ENCODE results near the gene UNC13B. TPM values are rescaled to one million over a fixed set of nuclear protein-coding genes. Genes with fewer than 3 reads are reported as not detected.
"Not testable (repeated sequence)": the region's sequence is repeated elsewhere in the genome, so short reads cannot be mapped to it uniquely, and the experiment has no call there.

The UNC13B gene
- total RNA-seq, 2 experiments from 2014 or later: 0.64 to 1.1 TPM

DNA sequence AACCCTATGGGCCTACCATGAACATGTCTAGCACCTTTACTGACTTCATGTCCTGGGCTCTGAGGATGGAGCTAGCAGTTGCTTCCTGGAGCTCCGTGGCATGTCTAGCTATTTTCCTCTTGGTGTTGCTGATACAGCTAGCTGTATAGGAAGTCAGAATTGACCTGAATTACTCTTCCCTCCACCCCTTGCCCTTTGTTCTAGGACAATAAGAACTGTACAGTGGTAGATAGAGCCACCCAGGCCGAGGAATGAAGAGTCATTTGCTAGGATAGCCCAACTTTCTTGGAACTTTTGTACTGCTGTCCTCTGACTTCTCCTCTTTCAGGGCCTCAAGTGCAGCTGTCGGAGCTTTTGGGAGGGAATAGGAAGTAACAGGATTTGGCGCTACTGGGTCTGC is 218.2 kb downstream of the UNC13B start:
- H3K4me1 Mint-ChIP-seq: no peaks in the 10 kb centered on the region
- no peaks in the 10 kb centered on the region for H3K9me3 Mint-ChIP-seq
- no peak overlapping the region for H3K27ac Mint-ChIP-seq
- no peak for ATAC-seq (ENCODE audit: low read depth)
- no peaks in the 10 kb centered on the region for H3K36me3 Mint-ChIP-seq
- no peak for DNase-seq
- no peak overlapping the region for H3K4me3 Mint-ChIP-seq
- no peaks in the 10 kb centered on the region for H3K27me3 Mint-ChIP-seq
- POLR2A ChIA-PET: no interaction called here

DNA sequence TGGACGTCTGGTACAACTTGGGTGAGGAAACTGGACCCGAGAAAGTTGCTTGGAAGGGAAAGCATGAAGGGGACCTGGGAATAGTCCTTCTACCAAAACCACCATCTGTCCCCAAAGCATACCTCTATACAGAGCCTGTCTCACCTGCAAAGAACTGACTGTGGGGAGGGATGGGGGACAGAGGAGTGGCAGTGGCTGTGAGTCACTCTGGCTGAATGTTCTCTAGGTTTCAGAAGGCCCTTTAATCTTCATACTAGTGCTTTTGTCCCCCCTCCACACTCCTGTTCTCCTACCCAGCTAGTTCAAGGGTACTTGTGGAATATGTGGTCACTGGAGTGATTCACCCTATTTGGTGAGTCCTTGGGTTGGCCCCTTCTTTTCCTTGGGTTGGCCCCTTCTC is 218.8 kb downstream of the UNC13B start:
- H3K9me3 Mint-ChIP-seq: no peaks in the 10 kb centered on the region
- H3K4me3 Mint-ChIP-seq: no peak overlapping the region
- no peak overlapping the region for H3K27ac Mint-ChIP-seq
- no peak for DNase-seq
- no peaks in the 10 kb centered on the region for H3K4me1 Mint-ChIP-seq
- H3K36me3 Mint-ChIP-seq: no peaks in the 10 kb centered on the region
- no peaks in the 10 kb centered on the region for H3K27me3 Mint-ChIP-seq
- POLR2A ChIA-PET: no interaction called here
- ATAC-seq (ENCODE audit: low read depth): no peak

DNA sequence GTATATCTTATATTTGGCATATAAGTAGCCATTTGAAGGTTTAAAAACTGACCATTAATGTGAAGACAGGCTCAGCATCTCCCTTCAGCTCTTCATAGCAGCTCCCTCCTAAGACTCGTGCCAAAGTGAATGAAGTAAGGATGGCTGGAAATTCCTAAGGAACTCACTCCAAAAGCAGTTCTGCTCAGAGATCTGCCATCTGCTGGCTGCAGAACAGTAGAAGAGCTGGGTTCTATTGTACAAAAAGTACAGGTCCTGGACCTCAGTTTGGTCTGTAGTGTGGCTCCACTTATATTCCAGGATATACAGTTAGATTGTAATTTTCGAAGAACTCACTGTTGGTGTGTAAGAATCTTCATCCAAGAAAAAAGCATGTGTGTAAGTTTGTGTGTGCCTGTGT is 223.2 kb downstream of the UNC13B start:
- POLR2A ChIA-PET: no interaction called here
- Mint-ChIP-seq H3K9me3 (no peaks in the 10 kb centered on the region), H3K27me3 (no peaks in the 10 kb centered on the region), H3K4me3 (no peak overlapping the region), H3K27ac (no peak overlapping the region), H3K4me1 (no peaks in the 10 kb centered on the region), H3K36me3 (no peaks in the 10 kb centered on the region)
- ATAC-seq (ENCODE audit: low read depth) (no peak), DNase-seq (no peak)

DNA sequence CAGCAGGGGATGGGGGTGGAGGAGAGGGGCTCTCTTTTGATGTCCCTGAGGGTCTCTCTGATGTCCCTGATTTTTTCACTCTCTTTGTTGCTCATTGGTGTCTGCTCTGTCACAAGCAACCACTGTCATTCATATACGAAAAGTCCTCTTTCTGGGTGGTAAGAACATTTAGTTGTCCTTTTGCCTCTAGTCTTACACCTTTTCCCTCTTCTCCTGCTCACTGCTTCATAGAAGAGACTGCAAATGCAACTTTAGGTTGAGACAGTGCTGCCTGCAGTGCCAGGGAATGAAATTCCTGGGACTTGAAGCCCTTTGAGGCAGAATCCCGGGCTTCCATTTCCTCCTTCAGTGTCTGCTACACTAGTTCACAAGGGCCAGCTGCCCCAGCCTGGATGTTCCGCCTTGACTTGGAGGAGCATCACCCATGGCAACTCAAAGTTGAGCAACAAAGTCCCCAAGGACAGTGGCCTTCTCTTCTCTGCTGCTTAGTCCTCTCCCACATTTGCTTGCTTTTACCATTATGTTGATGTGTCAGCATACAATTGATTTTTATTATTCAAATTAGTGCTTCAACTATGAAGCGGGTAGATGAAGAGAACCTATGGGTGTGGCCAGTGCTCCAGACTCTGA is 233.4 kb downstream of the UNC13B start:
- no peak for DNase-seq
- Mint-ChIP-seq H3K4me3 (no peak overlapping the region), H3K27me3 (no peaks in the 10 kb centered on the region), H3K27ac (no peak overlapping the region), H3K36me3 (no peaks in the 10 kb centered on the region), H3K9me3 (no peaks in the 10 kb centered on the region), H3K4me1 (peaks cover 2% of the 10 kb centered on the region)
- ATAC-seq (ENCODE audit: low read depth): no peak
- POLR2A ChIA-PET: no interaction called here

DNA sequence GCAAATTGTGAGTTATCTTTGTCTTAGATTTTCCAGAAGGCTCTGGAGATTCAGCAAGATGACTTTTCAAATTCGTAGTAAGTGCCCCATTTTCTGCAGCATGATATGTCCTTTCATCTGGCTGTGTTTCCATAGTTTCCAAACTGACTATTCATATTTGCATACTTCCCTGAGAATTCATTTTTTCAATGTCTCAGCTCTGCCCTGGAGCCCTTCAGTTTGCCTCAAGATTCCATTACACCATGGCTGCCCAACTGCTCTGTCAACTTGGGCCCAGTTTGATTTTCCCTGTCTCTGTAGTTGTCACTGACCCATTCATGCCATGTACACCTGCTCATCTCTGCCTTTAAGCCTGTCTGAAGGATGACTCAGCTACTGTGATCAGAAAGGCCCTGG is 233.9 kb downstream of the UNC13B start:
- DNase-seq: no peak
- Mint-ChIP-seq H3K4me3 (no peak overlapping the region), H3K4me1 (peaks cover 2% of the 10 kb centered on the region), H3K27me3 (no peaks in the 10 kb centered on the region), H3K36me3 (no peaks in the 10 kb centered on the region), H3K27ac (no peak overlapping the region), H3K9me3 (no peaks in the 10 kb centered on the region)
- POLR2A ChIA-PET: no interaction called here
- no peak for ATAC-seq (ENCODE audit: low read depth)

DNA sequence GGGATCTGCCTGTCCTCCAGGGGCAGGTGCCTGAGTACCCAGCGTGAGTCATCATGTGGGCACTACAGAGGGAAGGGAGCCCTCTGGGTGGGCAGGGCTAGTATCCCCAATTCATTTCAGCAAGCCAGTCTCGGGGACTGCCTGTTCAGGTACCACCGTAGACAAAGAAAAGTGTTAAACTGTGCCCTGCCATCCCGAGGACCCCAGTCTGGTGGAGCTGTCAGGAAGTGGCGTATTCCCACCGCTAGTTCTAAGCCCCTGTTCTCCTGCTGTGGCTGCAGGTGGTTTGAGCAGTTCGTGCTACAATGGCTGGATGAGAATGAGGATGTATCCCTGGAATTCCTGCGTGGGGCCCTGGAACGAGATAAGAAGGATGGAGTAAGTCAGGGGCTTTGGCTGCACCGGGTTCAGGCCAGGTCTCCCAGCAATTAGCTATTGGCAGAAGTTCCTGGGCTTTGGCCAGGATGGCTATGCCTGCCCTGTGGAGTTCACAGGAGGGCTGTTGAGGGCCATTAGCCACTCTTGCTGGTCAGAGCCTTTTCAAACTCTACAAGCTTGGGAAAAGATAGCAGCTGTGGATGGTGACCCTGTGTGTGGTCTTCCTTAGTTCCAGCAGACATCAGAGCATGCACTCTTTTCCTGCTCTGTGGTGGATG is 234.9 kb downstream of the UNC13B start:
- Mint-ChIP-seq H3K4me3 (no peak overlapping the region), H3K36me3 (no peaks in the 10 kb centered on the region), H3K4me1 (peaks cover 2% of the 10 kb centered on the region), H3K27ac (no peak overlapping the region), H3K27me3 (no peaks in the 10 kb centered on the region), H3K9me3 (no peaks in the 10 kb centered on the region)
- ATAC-seq (ENCODE audit: low read depth) (no peak), DNase-seq (no peak)
- POLR2A ChIA-PET: no interaction called here

DNA sequence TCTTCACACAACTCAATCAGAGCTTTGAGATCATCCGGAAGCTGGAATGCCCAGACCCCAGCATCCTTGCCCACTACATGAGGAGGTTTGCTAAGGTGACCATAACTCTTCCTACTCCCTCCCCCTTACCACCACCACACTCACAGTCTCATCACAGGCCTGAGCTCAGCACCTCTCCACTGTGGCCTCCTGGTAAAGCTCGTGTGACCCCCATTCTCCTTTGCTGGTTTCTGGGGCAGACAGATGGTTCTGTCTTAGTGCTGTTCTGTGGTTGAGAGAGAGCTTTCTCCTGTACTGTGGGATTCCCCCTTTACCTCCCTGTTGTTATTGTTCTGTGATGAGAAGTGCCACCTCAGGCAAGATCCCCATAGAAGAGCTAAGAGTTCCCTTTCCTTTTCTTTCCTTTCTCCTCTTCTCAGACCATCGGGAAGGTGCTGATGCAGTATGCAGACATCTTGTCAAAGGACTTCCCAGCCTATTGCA is 235.4 kb downstream of the UNC13B start:
- ATAC-seq (ENCODE audit: low read depth) (no peak), DNase-seq (no peak)
- Mint-ChIP-seq H3K4me3 (no peak overlapping the region), H3K36me3 (no peaks in the 10 kb centered on the region), H3K27me3 (no peaks in the 10 kb centered on the region), H3K9me3 (no peaks in the 10 kb centered on the region), H3K27ac (no peak overlapping the region), H3K4me1 (peaks cover 2% of the 10 kb centered on the region)
- POLR2A ChIA-PET: no interaction called here

DNA sequence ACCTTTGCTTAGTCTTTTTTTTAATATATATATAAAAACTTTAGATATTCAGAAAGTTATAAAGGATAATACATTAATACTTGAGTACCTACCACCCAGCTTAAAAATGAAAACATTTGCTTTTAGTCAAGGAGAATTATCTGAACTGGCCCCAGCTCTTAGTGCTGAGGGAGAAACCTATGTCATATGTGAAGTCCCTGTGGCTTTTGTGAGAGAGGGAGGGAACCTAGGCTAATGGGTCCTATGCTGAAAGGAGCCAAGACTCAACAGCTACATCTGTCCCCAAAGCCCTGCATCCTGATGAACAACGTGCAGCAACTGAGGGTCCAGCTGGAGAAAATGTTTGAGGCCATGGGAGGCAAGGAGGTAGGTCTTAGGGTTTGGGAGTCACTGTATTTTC is 236.1 kb downstream of the UNC13B start:
- POLR2A ChIA-PET: no interaction called here
- Mint-ChIP-seq H3K4me3 (no peak overlapping the region), H3K27ac (no peak overlapping the region), H3K9me3 (no peaks in the 10 kb centered on the region), H3K36me3 (no peaks in the 10 kb centered on the region), H3K27me3 (no peaks in the 10 kb centered on the region), H3K4me1 (peaks cover 2% of the 10 kb centered on the region)
- ATAC-seq (ENCODE audit: low read depth): no peak
- no peak for DNase-seq

DNA sequence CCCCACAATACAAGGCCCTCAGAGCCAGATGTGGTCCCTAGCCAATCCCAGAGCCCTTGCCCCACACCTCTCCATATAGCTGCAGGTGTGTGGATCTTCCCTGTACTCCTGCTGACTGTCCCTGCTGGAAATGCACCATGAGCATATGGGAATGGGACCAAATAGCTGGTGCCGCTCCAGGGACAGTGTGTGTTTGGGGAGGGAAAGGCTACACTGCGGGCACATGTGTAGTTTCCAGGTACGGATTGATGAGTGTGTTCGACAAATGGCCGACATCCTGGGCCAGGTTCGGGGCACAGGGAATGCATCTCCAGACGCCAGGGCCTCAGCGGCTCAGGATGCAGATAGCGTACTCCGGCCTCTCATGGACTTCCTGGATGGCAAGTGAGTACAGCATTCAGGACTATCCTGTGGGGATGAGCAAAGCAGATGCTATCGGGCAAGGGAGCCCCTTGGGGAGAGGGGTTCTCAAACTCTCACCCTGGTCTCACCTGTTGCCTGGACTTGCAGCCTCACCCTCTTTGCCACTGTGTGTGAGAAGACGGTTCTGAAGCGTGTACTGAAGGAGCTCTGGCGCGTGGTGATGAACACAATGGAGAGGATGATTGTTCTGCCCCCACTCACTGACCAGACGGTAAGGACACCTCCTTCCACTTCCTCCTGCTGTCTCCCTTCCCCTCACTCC is 237.0 kb downstream of the UNC13B start:
- Mint-ChIP-seq H3K27ac (no peak overlapping the region), H3K27me3 (no peaks in the 10 kb centered on the region), H3K36me3 (no peaks in the 10 kb centered on the region), H3K9me3 (no peaks in the 10 kb centered on the region), H3K4me1 (peaks cover 2% of the 10 kb centered on the region), H3K4me3 (no peak overlapping the region)
- POLR2A ChIA-PET: no interaction called here
- ATAC-seq (ENCODE audit: low read depth): no peak
- no peak for DNase-seq

DNA sequence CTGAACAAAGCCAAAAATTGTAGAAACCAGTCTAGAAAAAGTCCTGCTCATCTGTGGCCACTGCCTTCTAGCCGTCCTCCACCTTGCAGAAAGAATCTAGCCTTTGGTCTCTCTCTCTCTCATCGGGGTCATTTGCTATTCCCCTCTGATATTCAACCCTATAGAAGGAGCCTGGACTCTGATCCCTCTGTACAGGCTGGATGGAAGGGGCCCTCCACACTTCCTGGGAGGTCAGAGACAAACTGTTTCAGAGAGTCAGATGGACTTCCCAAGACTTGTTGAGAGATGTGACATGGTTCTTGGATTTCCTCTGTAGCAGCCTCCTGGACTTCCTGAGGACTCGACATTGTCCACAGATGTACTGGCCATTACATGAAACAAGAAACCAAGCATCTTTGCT is 243.1 kb downstream of the UNC13B start:
- Mint-ChIP-seq H3K9me3 (no peaks in the 10 kb centered on the region), H3K27ac (no peak overlapping the region), H3K36me3 (no peaks in the 10 kb centered on the region), H3K4me1 (peaks cover 2% of the 10 kb centered on the region), H3K4me3 (no peak overlapping the region), H3K27me3 (peaks cover 15% of the 10 kb centered on the region)
- POLR2A ChIA-PET: no interaction called here
- DNase-seq (no peak), ATAC-seq (ENCODE audit: low read depth) (no peak)

DNA sequence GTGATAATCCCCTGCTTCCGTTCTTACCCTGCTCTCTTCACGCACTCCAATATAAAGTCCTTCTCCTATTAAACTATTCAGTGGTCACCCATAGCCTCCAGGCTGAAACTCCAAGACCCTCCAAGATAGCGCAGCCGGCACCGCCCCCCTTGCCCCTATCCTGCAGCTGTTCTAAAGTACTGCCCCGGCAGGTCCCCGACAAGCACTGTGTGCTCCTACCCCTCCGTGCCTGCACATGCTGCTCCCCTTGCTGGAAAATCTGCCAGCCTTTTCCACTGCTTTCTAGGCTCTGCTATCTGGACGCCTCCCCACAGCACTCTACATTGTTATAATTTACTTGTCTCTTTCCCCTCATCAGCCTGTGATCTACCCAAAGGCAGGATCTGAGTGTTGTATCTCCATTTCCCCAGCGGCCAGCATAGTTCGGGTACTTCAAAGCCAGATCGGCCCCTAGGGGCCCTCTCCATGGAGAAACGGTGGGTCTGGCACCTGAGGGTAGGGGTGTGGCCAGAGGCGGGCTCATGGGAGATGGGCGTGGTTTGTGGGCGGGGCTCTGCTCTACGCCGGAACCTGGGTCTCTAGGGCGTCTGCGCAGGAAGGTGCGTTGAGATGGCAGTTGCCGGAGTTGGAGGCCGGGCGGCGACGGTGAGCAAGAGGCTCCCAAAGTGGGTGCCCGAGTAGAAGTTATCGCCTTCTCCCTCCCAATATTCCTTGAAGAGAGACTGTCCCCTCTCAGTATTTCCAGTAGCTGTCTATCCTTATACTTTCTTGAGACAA is 244.6 kb downstream of the UNC13B start:
- Mint-ChIP-seq H3K4me3 (peak overlapping the region; percentile 31), H3K27ac (no peak overlapping the region)

DNA sequence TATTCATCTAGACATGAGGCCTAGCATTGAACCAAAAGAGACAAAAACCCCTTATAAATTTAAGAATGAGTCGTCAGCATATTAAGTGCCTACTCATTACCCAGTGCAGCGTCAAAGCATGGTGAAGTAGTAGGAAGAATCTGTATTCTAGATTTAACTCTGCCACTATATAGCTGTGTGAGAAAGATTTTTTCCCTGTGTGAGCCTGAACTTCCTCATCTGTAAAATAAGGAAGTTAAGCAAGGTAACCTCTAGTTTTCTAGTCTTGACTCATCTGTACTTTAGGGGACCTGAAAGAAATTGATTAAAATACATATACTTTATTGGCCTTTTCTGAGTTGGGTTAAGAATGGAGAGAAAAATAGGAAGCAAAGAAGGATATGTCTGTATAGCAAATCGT is 246.0 kb downstream of the UNC13B start:
- ATAC-seq (ENCODE audit: low read depth): no peak
- Mint-ChIP-seq H3K9me3 (no peaks in the 10 kb centered on the region), H3K27me3 (peaks cover 20% of the 10 kb centered on the region), H3K36me3 (no peaks in the 10 kb centered on the region), H3K4me3 (no peak overlapping the region), H3K27ac (no peak overlapping the region), H3K4me1 (peaks cover 2% of the 10 kb centered on the region)
- POLR2A ChIA-PET: no interaction called here
- DNase-seq: no peak

More for the DNA sequence above, 244.6 kb downstream of the UNC13B start:
- no peaks in the 10 kb centered on the region for H3K9me3 Mint-ChIP-seq
- DNase-seq (peak; percentile 51), ATAC-seq (ENCODE audit: low read depth) (no peak)
- no peaks in the 10 kb centered on the region for H3K36me3 Mint-ChIP-seq
- POLR2A ChIA-PET: no interaction called here
- peaks cover 2% of the 10 kb centered on the region for H3K4me1 Mint-ChIP-seq
- H3K27me3 Mint-ChIP-seq: peaks cover 15% of the 10 kb centered on the region

DNA sequence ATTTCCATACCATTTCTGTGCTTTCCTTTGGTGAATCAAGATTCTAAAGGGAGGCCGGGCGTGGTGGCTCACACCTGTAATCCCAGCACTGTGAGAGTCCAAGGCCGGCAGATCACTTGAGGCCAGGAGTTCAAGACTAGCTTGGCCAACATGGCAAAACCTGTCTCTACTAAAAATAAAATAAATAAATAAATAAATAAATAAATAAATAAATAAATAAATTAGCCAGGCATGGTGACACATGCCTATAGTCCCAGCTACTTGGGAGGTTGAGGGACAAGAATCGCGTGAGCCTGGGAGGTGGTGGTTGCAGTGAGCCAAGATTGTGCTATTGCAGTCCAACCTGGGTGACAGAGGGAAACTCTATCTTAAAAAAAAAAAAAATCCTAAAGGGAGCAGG is 247.6 kb downstream of the UNC13B start:
- H3K4me1 Mint-ChIP-seq; H3K27ac Mint-ChIP-seq; DNase-seq; POLR2A ChIA-PET; H3K9me3 Mint-ChIP-seq; H3K4me3 Mint-ChIP-seq; H3K36me3 Mint-ChIP-seq; ATAC-seq (ENCODE audit: low read depth): not testable (repeated sequence)
- peaks cover 24% of the 10 kb centered on the region for H3K27me3 Mint-ChIP-seq
